ENCODE measurements around the gene PTPRE. TPM values are rescaled to one million over a fixed set of nuclear protein-coding genes. Genes with fewer than 3 reads are reported as not detected.

Gene PTPRE
- total RNA-seq, 4 donors from 2014 or later = 17.4 to 23.0 (median 20.1) TPM

GRCh38 chr10:127889605-127890195, 17.2 kb upstream of the PTPRE start:
- intact Hi-C loops (cut with DNase I; ENCODE audit: low total_unique reads) = no loop called here
- peak in 1 of 2 donors; percentile 73 for DNase-seq (ENCODE audit: low spot score in 2 of 2)

GRCh38 chr10:127890216-127890615, 16.7 kb upstream of the PTPRE start:
- TF ChIP-seq CTCF (IDR thresholded peaks at IDR 0.05) (no peak), POLR2A (IDR thresholded peaks at IDR 0.05) (no peak)
- 63 to 68% methylated on average over 3 of the region's 3 CpGs for WGBS, 2 donors
- peak in 1 of 2 donors; percentile 15 for DNase-seq (ENCODE audit: low spot score in 2 of 2)
- intact Hi-C loops (cut with DNase I; ENCODE audit: low total_unique reads) = no loop called here
- no peak overlapping the region for H3K4me3 ChIP-seq (ENCODE audit: low read depth, poor library complexity, severe bottlenecking)

More at GRCh38 chr10:127889605-127890195, 17.2 kb upstream of the PTPRE start:
- H3K4me3 ChIP-seq (ENCODE audit: low read depth, poor library complexity, severe bottlenecking) = no peak overlapping the region
- WGBS, 2 donors = 39 to 42% methylated on average over 4 of the region's 4 CpGs
- TF ChIP-seq POLR2A (IDR thresholded peaks at IDR 0.05) (no peak), CTCF (IDR thresholded peaks at IDR 0.05) (no peak)

GRCh38 chr10:127890832-127891334, 16.0 kb upstream of the PTPRE start:
- WGBS, 2 donors = 82 to 91% methylated on average over 2 to 3 of the region's 3 CpGs
- TF ChIP-seq CTCF (IDR thresholded peaks at IDR 0.05) = no peak
- TF ChIP-seq POLR2A (IDR thresholded peaks at IDR 0.05) = no peak
- DNase-seq (ENCODE audit: low spot score in 2 of 2) = no peak
- intact Hi-C loops (cut with DNase I; ENCODE audit: low total_unique reads) = no loop called here
- H3K4me3 ChIP-seq (ENCODE audit: low read depth, poor library complexity, severe bottlenecking) = no peak overlapping the region

DNA sequence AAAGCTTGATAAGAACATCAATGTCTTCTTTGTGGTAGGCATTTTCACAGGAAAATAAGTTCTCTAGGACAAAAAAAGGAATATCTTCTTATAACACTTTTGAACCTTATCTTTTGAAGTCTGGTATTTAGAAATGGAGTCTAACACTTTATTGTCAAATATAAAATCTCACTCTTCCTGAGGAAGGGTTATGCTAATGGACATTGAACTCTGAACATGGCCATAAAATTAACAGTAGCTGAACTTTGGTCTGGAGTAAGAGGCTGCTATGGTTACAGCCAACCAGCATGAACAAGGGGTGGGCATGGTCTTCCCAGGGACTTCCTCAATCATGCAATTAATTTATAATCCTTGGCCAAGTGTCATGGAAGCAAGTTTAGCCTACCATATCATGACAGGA, 14.2 kb upstream of the PTPRE start, which contains the start of gene CLRN3:
CLRN3 (minus strand) TSS at position 199 of the 400 bp plus-strand sequence; CDS start at position 42, 157 bp downstream.
- DNase-seq (ENCODE audit: low spot score in 2 of 2) = no peak

GRCh38 chr10:127894146-127894545, 12.8 kb upstream of the PTPRE start:
- WGBS, 2 donors = 86 to 95% methylated on average over 1 of the region's 1 CpG
- H3K4me3 ChIP-seq (ENCODE audit: low read depth, poor library complexity, severe bottlenecking) = no peak overlapping the region
- no peak for DNase-seq (ENCODE audit: low spot score in 2 of 2)
- intact Hi-C loops (cut with DNase I; ENCODE audit: low total_unique reads) = no loop called here
- TF ChIP-seq POLR2A (IDR thresholded peaks at IDR 0.05) (no peak), CTCF (IDR thresholded peaks at IDR 0.05) (no peak)

More for the DNA sequence above, 14.2 kb upstream of the PTPRE start, which contains the start of gene CLRN3:
- intact Hi-C loops (cut with DNase I; ENCODE audit: low total_unique reads) = no loop called here
- no peak for TF ChIP-seq CTCF (IDR thresholded peaks at IDR 0.05)
- TF ChIP-seq POLR2A (IDR thresholded peaks at IDR 0.05) = no peak
- no peak within 1 kb of the TSS for H3K4me3 ChIP-seq (ENCODE audit: low read depth, poor library complexity, severe bottlenecking)

DNA sequence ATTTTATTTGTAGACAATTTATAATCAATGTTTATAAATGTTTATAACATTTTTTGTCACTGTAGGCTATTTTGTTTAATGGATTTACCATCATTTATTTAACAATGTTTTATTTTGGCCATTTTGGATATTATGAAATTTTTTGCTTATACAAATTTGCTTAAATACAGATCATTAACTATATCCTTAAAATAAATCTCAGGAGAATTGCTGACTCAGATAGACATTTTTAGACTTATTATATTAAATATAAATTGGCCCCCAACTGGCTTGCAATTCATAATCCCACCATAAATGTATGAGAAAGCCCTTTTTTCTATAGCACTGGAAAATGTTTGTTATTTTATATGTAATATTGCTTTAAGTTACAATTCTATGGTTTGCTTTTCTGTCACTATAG, 10.3 kb upstream of the PTPRE start:
- TF ChIP-seq POLR2A (IDR thresholded peaks at IDR 0.05) = no peak
- TF ChIP-seq CTCF (IDR thresholded peaks at IDR 0.05) = no peak
- intact Hi-C loops (cut with DNase I; ENCODE audit: low total_unique reads) = no loop called here
- no peak overlapping the region for H3K4me3 ChIP-seq (ENCODE audit: low read depth, poor library complexity, severe bottlenecking)
- no peak for DNase-seq (ENCODE audit: low spot score in 2 of 2)

Data from lower leg skin (tissue), 4 donors.